Renal cortex interstitium (tissue), 11 donors: ENCODE results near the gene SH3BP4. TPM values are rescaled to one million over a fixed set of nuclear protein-coding genes. Genes with fewer than 3 reads are reported as not detected.

Experiments used
- DNase-seq, 11 donors: peaks; one replicate each; pipeline ENCODE4 v3.0.0-alpha.2; 2013; ENCODE audit warnings: low read depth in 9 of 11, low spot score in 4 of 11; ENCODE audit errors: extremely low read depth in 1 of 11
- polyA plus RNA-seq, 3 donors: library from polyadenylated mRNA; unstranded; fragments of 120-200 nt; gene quantifications; one replicate each; pipeline ENCODE4 v1.2.1, GENCODE V29; 2013; ENCODE audit not compliant: insufficient read length in 3 of 3

Gene SH3BP4
- polyA plus RNA-seq, 3 donors, result 37.9 to 42.2 (median 38.1) TPM

DNA sequence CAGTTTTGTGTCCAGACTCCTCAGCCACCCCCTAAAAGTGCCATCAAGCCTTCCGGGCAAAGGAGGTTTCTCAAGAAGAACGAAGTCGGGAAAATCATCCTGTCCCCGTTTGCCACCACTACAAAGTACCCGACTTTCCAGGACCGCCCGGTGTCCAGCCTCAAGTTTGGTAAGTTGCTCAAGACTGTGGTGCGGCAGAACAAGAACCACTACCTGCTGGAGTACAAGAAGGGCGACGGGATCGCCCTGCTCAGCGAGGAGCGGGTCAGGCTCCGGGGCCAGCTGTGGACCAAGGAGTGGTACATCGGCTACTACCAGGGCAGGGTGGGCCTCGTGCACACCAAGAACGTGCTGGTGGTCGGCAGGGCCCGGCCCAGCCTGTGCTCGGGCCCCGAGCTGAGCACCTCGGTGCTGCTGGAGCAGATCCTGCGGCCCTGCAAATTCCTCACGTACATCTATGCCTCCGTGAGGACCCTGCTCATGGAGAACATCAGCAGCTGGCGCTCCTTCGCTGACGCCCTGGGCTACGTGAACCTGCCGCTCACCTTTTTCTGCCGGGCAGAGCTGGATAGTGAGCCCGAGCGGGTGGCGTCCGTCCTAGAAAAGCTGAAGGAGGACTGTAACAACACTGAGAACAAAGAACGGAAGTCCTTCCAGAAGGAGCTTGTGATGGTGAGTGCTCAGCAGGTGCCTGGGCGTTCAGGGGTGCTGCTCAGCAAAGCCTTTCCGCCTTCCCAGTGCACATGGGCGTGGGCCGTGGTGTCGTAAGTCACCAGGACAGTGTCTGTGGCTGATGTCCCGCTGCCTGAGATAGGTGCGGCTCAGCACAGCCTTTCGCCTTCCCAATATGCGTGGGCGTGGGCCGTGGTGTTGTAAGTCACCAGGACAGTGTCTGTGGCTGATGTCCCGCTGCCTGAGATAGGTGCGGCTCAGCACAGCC is 91.0 kb downstream of the SH3BP4 start:
- no peak for DNase-seq

DNA sequence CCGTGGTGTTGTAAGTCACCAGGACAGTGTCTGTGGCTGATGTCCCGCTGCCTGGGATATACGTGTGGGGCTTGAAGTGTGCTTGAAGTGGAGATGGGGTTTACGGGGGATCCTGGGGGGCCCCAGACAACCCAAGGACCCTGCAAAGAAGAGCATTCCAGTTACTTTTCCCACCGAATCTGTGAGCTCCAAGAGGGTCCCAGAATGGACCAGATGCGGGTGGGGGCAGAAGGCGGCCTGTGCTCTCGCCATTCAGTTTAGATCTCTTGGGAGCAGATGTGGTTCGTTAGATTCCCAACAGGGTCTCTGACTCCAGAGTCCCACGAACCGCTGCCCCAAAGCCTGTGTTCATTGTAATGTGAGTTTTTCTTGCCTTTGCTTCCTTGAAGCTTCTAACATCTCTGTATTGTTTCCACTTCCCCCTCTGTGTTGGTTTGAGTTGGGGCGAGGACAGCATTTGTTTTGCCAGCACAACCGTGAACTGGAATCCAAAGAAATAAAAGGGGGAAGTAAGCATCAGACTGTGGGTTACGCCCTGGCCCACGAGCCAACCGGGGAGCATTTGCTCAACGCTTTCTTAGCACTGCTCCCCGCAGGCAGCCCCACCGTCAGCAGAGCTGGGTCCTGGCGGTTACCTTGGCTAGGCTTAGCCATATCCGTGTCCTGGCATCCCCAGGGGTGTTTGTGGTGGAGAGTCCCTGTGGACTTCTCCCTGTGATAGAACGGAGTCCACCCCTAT is 92.1 kb downstream of the SH3BP4 start:
- no peak for DNase-seq

DNA sequence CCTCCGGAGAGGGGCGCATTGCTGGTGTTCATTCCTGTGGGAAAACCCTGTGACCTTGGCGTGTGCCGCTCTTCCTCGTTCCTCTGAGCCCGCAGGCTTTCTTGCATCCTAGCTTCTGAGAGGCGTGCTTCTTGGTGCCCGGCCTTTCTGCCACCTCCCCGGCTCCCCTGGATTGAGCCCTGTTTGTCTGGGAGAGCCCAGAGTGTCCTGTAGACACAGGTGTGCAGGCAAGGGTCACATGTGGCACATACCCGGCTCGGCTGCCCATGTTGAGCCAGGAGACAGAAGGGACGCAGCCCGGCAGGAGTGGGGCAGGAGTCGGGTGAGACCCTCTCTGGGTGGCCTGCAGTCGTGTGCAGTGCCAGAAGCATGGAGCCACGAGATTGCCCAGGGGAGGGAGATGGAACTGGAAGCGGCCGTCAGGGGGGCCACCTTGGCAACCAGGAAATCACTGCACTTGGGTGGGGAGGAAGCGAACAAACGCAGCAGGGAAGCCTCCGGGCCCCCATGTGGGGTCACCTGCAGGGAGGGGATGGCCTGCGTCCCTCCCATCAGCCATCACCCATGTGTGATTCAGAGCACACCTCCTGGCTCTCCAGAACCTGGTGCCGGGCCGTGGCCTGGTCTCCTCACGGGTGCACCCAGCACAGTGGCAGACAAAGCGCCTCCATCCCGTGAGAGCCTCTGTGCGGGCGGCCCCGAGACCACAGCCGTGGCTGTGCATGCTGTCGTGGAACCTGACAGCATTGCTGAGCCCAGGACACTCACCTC is 92.9 kb downstream of the SH3BP4 start:
- DNase-seq, result no peak

DNA sequence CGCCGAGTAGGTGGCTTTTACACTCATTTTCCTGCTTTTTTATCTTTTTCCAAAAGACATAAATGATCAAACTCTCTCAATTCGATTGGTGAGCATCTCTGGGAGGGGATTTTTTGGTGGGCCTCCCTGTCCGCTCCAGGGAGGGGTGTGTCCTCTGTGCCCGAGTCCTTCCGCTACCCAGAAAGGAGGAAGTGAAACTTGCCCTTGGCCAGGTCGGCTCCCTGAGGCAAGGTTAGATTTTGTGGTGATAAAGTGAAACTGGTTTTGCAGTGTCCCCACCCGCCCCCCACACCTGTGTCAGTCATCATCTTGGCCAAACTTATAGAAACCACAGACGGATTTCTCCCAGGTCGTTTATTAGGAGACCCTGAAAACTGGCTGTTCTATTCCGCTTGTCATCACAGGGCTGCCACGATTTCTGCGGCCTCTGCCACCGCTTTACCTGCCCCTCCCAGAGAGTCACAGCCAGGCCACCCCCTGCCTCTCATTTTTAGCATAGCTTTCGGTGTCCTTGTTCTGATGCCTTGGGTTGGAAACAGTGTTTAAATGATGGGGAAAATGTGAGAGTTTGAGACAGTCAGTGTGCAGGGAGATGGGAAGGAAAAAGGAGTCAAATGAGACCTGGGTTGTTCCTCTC is 93.6 kb downstream of the SH3BP4 start:
- no peak for DNase-seq

DNA sequence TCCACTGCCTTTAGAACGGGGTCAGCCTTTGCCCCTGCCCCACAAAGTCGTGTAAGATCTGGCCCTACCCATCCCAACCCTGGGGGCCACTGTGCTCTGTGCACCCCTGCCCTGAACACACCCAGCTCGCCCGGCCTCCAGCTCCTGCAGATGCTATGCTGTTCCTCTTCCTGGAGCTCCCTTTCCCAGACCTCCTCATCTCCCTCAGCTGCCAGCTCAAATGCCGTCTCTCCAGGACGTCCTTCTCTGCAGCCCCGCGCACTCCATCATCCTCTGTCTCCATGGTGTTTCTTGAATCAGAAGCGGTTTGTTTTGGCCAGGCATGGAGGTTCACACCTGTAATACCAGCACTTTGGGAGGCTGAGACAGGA is 94.1 kb downstream of the SH3BP4 start:
- DNase-seq, result no peak

DNA sequence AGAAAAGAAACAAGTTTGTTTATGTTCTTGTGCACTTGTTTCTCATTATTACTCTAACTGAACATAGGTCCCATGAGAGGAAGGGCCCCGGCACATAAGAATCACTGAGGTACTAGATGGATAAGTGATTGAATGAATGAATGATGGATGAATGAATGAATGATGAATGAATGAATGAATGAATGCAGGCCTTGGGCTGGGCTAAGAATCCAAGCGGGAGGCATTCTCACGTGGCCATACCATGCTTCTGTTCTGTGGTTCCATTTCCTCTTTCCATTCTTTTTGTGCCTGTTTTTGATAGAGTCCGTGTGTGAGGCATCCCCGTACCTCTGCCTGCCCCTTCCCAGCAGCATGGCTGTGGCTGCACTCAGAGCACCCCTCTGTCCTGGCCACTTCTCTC is 94.8 kb downstream of the SH3BP4 start:
- no peak for DNase-seq

DNA sequence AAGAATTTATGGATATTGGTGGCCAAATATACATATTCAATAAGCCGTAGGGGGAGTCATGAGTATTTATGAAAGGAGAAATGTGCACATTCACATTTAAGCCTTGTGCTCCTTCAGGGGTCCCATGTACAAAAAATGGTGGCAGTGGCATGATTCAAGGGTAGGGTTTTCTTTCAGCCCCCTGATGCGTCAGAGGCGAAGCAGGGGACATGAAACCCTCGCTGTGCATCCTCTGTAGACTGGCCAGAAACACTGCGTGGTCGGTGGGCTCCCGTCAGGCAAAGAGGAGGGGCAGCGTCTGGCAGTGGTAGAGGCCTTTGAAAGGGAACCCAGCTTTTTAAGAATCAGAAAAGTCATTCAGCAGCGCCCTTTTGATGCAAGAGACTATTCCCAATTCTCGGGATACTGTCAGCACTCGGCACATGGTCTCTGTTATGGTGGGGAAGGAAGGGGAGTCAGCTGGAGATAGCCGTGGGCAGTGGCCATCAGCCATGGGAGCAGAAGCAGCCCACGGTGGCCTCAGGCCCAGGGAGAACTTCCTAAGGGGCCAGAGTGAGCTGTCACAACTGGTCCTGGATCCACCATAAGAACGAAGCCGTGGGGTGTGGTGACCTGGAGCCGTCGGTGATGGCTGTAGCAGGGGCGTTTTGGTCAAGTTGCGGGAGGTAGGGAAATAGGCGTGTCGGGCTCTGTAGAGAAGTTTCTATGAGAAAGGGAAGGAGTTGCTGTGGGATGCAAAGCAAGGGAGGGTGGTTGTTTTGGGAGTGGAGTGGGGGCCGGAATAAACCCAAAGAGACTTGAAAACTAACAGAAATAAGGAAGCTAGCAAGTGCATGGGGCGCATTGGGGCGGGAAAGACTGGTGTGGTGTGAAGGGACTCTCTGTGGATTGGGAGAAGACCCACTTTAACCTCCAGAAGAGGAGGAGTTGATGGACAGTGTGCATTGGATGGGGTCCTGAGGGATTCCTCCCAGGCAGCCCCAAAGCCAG is 95.6 kb downstream of the SH3BP4 start:
- DNase-seq, result no peak

GRCh38 chr2:235048549-235048948 is 96.7 kb downstream of the SH3BP4 start:
- no peak for DNase-seq

- no peak for DNase-seq
Observed at GRCh38 chr2:235049069-235049468, 97.3 kb downstream of the SH3BP4 start.

DNA sequence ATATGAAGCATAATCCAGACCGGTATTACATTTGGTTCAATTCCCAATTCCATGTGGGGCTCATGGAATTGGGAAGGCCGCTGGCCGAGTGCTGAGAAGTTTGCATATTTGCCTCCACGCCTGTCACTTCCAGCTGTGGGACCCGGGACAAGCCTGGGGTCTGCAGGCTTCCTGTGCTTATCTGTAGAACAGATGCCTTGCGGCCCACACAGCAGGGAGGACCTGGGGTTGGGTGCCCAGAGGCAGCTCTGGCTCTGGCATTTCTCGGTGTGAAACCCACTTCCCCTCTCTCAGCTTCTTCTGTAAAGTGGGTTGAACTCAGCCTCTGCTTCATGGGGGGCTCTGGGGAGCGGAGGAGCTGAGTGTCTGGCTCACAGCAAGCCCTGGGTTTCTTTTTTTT is 97.9 kb downstream of the SH3BP4 start:
- DNase-seq, result no peak

DNA sequence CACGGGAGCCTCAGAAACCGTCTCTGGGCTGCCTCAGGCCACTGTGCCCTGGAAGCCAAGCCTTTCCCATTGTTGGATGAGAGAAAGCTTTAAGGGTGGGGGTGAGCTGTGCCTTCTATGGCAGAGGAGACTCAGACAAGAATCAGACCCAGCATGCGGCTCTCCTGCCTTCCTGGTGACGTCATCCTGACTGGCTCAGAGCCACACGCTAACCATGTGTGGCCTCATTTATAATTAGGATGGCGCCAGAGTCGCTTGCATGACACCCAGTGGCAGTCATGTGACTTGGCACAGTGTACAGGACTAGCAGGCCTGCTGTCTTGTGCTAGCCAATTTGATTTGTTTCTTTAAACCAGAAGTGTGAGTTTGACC is 99.1 kb downstream of the SH3BP4 start:
- DNase-seq, result peak; percentile 66 to 88 (median 80)

DNA sequence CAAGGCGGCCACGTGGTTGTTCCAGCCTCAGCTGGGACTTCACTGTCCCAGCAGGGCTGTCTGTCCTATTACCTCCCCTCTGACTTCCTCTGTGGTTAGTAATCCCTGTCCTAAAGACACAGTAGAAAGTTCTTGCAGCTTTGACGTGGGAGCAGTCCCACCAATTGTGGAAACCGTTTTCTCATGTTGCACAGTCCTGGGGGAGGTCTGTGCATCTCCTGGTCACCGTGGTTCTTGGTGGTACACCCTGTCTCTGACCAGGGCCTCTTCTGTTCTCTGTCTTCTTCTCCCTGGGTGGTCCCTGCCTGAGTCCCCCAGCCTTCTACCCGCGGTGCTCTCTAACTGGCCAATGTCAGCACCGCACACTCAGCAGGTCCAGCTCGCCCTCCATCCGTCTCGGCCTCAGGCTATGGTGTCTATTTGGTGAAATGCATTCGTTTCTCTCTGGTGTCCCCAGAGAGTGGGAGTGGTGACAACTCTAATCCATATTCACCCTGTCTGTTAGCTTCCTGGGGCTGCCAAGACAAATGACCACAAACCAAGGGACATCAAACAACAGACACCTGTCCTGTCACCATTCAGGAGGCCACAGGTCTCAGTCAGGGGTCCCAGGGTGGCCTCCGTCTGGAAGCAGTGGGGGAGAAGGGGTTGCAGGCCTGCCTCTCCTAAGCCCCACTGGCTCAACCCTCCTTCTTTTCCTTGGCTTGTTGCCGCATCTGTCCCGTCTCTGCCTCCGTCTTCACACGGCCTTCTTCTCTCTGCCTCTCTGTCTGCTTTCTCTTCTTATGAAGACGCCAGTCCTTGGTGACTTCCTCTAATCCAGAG is 99.8 kb downstream of the SH3BP4 start:
- DNase-seq, result peak in 2 of 11 donors; percentile 26 to 33

- DNase-seq, result no peak
Observed at GRCh38 chr2:235052514-235053354, 100.9 kb downstream of the SH3BP4 start.

DNA sequence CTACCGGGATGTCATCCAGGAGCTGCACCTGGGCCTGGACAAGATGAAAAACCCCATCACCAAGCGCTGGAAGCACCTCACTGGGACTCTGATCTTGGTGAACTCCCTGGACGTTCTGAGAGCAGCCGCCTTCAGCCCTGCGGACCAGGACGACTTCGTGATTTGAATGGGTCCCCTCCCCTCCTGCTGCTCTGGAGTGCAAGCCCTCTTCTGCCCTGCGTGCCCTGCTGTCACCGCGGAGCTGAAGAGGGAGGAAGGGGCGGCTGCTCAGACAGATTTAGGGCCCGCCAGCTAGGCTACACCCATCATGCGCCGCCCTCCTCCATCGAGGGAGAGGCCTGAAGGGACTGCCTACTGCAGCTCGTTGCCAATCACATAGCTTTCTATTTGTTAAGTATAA is 101.8 kb downstream of the SH3BP4 start:
- DNase-seq, result no peak

DNA sequence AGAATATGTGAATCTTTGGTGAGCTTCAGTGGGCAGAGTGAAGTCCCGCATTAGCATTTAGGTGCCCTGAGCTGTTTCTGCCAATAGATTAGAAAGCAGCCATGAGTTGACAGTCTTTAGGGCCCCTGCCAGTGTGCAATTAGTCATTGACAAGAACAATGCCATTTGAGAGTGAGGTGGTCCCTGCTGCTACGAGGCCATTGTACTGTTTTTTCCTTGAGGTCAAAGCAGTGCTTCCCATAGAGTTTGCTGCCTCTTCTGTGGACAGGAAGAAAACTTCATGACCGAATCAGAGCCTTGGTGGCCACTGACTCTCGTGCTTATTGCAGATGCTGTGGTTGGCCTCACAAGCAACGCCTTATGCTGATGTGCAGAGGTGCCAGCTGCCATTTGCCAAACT is 102.7 kb downstream of the SH3BP4 start:
- no peak for DNase-seq

- no peak for DNase-seq
Observed at GRCh38 chr2:235054919-235055318, 103.1 kb downstream of the SH3BP4 start.
